SW480 (cell line): Measurements from ENCODE around the gene REG1B.

Experiments
- DNase-seq: peaks from one replicate; pipeline ENCODE4 v3.0.0-alpha.2; 2016; ENCODE audit warnings: low spot score

Gene REG1B, protein sequence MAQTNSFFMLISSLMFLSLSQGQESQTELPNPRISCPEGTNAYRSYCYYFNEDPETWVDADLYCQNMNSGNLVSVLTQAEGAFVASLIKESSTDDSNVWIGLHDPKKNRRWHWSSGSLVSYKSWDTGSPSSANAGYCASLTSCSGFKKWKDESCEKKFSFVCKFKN

GRCh38 chr2:79087785-79088364 lies at the start of gene REG1B:
Gene REG1B, minus strand, starts transcription at chr2:79087993. Its CDS starts 381 bp downstream, at chr2:79087612.
- no peak for DNase-seq

GRCh38 chr2:79131687-79132086 lies 43.9 kb upstream of the REG1B start:
- DNase-seq, result peak; percentile 10

- peak; percentile 7 for DNase-seq
These were observed 42.0 kb upstream of the REG1B start for GRCh38 chr2:79129804-79130203.

DNA sequence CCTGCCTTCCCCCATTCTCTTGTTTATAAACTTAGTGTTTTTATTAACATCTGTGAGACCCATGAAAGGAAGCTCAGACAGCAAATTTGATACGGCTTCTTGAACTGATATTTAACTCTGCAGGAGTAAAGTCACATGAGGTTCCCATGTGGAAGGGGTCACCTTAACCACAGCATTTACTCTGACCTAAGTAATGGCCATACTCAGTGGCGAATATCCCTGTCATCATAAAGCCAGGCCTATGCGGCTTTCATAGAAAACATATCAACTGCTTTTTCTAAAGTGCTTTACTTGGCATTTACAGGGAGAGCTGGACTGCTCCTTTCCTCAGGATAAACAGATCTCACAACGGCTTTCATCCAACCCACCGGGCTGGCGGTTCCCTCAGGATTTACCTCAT lies 41.5 kb upstream of the REG1B start:
- no peak for DNase-seq

- DNase-seq, result no peak
These were observed 40.6 kb upstream of the REG1B start for GRCh38 chr2:79128406-79128805.

DNA sequence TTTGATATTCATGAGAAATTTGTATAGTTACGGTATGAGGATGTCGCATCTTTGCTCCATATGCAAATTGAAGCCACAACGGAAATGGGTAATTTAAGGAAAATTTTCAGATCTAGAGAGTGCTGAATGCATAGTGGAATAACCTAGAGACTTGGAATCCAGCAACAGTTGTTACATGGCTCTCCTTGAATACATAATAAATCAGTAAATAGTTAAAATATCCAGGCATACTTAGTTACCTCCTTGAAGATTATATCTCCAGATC lies 37.9 kb upstream of the REG1B start:
- no peak for DNase-seq

- DNase-seq, result no peak
These were observed 37.3 kb upstream of the REG1B start for GRCh38 chr2:79124907-79125720.

DNA sequence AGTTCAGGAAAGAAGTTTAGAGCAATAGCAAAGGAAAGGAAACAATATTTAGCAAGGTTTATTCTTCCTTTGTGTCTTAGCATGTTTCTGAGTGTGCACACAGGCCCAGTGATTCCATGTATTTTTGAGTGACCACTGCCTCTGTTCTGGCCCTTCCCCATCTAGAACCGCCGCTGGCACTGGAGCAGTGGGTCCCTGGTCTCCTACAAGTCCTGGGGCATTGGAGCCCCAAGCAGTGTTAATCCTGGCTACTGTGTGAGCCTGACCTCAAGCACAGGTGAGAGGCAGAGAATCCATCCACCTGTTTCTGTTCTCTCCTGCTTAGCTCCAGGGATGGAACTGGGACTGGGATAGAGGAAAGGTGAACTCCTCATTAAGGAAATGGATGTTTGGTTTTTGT lies 34.9 kb upstream of the REG1B start:
- no peak for DNase-seq

- no peak for DNase-seq
These were observed 32.5 kb upstream of the REG1B start, which contains the start of gene REG1A for GRCh38 chr2:79120194-79120713. Gene REG1A, plus strand, starts transcription at chr2:79120488. Its CDS starts 374 bp downstream, at chr2:79120862.

DNA sequence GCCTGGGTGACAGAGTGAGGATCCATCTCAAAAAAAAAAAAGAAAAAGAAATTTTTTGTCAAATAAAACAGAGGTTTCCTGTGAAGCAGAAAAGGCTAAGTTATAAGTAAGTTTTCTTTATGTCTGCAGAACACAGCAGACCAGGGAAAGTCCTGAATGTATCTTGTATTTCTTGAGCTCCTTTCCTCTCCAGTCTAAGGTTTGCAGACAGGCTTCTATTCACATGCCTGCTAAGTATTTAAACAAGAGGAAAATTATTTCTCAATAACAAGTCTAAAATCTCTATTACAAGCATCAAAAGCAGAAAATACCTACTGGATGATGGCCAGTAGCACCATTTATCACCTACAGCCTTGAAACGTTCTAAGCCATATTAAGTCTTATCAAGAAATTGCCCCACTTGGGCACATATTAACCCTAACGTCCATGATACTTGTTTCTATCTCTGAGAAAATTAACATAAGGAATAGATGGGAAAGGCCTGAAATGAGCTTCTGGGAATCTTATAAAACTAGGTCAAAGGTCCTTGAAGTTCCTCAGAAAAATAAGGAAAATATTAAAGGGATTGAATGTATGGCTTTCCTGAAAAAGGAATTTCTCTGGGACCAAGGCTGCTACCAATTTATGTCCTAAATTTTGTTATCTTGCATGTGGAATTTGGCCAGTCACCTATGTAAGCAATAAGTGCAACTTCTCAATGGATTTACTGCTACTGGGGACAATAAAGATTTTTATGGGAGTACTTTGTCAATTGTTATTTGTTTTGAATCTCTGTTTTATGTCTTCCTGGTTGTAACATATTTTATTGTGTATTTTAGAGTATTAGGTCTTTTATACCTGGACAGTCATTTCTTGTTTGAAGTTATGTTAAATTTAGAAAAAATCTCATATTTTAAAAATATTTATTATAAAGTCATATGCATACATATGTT lies 29.5 kb upstream of the REG1B start:
- DNase-seq, result no peak

DNA sequence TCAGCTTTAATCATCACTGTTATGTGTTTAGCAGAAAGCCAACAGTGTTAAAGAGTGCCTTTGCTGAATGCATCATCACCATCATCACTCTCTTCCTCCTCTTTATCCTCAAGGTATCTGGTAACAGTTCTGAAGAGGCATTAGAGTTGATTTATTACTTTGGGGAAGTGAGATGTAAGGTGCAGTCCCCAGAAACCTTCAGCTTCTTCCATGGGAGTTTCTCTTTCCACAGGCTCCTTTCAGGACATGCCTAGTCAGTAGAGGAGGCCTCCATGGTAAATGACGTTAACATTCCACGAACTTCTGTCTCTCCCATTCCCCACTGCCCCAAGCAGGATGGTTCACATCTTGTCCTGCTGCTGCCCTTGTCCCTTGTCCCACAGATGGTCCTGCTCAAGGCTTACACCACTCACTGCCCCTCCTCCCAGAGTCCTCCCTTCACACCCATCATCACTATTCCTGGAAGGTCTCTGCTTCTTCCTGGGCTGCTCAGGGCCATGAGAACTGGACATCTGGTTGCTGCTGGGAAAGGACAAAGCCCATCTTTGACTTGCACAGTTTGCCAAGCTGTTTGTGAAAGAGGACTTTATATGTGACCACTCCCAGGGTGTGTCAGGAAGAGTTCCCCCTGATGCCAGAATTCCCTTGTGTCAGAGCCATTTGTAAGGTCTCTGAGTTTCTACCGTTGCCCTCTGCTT lies 27.2 kb upstream of the REG1B start:
- peak; percentile 43 for DNase-seq

GRCh38 chr2:79112269-79112668 lies 24.5 kb upstream of the REG1B start:
- DNase-seq, result no peak

DNA sequence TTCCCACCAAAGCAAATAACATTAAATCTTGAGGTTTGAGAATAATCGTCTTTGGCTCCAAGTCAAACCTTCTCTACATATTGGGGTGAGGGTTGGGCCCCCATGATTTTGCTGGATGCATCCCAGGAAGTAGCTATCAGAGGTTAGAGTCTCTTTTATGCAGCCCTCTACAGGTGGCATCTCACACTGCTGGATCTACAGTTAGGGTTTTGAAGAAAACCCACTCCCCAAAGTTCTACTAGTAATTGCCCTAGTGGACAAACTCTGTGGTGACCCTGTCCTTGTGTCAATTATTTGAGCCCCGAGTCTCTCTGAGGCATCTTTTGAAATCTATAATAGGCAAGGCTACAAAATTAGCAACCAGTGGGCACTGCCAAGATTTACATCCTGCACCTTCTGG lies 17.5 kb upstream of the REG1B start:
- no peak for DNase-seq

- no peak for DNase-seq
These were observed 15.4 kb upstream of the REG1B start for GRCh38 chr2:79103214-79103613.

DNA sequence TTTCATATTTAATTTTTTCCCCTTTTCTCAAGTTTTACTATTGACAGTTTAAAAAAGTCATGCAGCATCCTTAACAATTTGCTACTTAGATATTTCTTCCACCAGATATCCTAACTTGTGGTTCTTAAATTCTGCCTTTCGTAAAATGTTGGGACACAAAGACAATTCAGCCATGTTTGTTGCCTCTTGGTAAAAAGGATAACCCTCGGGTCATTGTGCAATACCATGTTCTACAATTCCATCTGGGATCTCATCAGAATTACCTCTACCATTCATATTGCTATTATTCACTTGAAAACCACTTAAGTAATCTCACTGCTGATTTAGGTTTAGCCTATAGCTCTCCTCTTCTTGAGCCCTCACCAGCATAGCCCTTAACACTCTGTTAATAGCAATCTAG lies 13.2 kb upstream of the REG1B start:
- no peak for DNase-seq

DNA sequence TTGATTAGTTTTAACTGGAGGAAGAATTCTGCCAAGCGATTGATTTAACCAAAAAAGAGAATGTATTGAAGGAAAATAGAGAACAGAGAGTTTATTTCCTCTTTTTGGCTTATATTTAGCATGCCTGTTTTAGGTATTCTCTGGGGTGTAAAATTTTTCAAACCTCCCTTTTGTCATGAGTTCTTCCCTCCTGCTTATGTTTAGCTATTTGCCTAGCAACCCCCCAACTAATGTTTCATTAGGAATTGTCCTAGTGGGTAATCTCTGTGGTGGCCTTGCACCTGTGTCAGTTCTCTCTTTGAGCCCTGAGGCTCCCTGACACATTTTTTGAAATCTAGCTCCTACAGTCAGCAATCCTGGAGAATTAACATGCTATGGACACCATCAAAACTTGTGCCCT lies 12.5 kb upstream of the REG1B start:
- DNase-seq, result no peak

- no peak for DNase-seq
These were observed 11.4 kb upstream of the REG1B start for GRCh38 chr2:79099140-79099686.

DNA sequence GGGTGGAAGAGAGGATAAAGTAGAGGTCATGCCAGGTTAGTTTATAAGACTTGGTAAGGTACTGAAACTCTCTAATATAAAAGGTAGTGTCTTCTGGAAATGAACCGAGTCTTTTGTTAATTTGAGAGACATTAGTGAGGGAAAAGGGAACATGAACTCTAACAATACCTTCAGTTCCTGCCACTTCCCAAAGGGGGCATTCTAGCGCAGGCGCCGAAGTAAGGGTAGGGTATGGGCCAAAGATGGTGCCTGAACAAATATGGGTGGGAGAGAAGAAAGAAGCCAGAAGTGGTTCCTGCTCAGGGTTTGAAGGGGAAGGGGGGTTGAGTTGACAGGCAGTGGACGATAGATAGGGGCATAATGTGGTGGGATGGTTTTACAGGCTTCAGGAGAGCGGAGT lies 10.1 kb upstream of the REG1B start:
- no peak for DNase-seq

GRCh38 chr2:79090693-79091092 lies 2.9 kb upstream of the REG1B start:
- DNase-seq, result no peak

- no peak for DNase-seq
These were observed 1.5 kb downstream of the REG1B start for GRCh38 chr2:79086255-79086654.

DNA sequence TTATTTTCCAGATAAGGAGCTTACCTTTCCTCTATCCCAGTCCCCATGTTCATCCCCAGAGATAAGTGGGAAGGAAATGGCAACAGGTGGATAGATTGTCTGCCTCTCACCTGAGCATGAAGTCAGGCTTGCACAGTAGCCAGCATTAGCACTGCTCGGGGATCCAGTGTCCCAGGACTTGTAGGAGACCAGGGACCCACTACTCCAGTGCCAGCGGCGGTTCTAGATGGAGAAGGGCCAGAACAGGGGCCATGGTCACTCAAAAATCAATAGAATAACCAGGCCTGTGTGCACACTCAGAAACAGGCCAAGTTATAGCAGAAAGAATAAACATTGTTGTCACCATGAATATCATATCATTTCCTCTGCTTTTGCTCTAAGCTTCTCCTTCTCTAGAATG lies 2.4 kb downstream of the REG1B start:
- DNase-seq, result no peak
